ENCODE measurements around the gene HDAC1.

HDAC1 gene

DNA sequence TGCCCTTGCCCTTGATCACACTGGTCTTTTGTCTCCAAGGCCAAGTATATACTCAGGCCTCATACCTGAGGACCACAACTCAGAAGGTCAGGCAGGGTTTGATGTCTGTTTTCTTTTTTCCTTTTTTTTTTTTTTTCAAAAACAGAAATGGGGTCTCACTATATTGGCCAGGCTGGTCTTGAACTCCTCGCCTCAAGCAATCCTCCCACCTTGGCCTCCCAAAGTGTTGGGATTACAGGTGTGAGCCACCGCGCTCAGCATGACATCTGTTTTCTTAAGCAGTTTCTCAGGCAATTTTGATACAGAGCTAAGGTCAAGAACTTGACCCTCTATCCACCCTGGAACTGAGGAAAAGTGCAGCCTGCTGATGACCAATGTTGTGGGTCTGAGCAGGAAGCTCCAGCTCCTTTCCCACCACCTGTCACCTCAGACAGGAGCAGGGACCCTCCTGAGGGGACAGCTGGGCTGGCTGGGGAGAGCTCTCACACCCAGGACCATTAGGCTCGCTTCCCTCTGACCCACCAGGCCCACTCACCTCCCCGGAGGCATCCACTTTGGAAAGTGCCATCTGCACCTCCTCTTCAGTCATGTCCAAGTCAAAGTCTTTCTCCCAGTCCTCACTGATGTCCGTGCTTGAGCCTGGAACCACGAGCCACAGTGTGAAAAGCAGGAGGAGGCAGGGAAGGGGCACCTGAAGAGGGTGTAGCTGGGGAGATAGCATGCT lies 76.2 kb downstream of the HDAC1 start:
- no peak for DNase-seq (ENCODE audit: low read depth, low spot score)

DNA sequence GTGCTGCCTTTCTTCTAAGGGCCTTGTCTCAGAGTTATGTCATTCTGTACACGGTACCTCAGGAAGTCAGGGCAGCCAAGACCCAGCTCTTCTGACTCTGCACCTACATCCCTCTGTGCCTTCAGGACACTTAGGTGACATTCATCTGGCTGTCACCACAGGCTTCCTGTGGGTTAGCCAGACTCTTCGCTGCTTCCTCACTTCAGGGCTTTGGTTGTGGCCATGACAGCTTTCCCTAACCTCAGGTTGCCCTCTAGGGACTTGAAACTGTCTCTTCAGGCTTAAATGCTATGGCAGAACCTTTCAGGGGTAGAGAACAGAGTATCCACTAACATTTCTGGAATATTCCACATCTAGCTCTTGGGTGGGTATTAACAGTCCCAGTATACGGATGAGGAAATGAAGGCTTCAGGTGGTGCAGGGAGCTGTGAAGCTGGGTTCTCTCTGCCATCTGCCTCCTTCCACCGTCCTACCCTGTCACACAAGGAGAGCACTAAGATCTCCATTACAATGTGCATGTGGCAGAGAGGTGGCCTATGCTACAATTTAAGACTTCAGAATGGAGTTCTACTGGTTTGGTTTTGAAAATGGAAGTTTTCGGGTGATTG lies 80.4 kb downstream of the HDAC1 start:
- no peak for DNase-seq (ENCODE audit: low read depth, low spot score)

DNA sequence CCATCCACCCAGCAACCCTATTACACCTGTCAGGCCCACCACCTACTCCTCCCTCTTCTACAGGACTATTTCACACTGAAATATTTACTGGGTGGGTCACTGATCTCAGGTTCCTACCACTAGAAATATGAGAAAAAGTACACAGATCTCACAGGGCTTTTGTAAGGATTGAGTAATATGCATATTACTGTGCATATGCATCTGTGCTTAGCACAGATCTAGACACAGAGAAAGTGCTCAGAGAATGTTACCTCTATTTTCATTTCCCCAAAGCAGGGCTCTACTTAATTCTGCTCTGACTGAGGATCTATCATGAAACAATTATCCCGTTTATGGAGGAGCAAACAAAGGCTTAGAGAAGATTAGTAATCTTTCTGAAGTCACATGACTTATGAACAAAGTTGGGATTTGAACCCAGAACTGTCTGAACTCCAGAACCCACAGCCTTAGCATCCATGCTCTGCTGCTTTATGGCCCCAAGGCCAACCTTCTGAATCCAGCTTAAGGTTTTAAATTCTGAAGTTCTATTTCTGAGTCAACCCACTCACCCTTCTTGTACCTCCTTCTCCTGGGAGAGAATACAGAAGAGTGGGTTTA lies 82.2 kb downstream of the HDAC1 start:
- DNase-seq (ENCODE audit: low read depth, low spot score), result no peak

DNA sequence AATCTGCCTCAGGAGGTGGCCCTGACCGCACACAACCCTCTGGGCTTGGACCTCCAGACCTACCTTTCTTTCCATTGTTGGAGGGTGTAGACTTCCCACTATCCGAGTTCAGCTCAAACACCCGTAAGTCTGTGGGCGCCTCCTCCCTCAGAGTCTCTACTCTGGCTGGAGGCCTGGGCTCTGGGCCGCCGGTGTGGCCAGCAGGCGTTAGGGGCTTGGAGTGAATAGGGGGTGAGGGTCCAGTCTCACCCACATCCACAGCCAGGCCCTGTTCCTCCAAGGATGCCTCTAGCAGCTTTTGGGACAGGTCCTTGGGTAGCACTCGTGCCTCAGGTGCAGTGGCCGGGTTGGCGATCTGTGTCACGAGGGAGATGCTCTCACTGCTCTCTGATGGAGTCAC lies 84.3 kb downstream of the HDAC1 start:
- DNase-seq (ENCODE audit: low read depth, low spot score), result no peak

DNA sequence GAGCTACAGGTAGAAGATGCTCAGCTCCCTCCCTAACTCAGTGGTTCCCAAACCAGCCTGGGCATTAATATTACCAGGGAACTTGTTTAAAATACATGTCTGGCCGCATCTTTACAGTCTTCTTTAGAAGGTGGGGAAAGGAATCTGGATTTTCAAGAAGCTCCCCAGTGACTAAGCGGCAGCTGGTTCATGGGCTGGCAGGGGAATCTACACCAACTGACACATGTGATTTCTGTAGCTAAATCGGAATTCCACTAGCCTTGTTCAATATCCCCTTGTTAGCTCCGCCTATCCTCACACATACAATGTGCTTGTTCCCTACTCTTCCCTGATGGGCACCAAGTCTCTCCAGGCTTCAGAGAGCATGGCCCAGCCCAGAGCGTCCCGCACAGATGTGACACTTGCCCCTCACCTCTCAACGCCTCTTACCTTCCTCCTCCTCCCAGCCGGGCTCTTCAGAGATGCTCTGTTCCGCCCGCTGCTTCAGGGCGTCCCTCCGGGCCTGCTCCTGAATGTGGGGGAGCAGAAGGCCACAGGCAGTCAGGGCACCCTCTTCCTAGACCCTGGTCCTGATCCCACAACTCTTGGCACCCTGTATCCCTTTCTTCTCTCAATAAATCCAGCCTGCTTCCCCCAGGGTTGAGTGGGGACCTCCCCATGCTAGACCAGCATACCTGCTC lies 85.8 kb downstream of the HDAC1 start:
- DNase-seq (ENCODE audit: low read depth, low spot score), result no peak

DNA sequence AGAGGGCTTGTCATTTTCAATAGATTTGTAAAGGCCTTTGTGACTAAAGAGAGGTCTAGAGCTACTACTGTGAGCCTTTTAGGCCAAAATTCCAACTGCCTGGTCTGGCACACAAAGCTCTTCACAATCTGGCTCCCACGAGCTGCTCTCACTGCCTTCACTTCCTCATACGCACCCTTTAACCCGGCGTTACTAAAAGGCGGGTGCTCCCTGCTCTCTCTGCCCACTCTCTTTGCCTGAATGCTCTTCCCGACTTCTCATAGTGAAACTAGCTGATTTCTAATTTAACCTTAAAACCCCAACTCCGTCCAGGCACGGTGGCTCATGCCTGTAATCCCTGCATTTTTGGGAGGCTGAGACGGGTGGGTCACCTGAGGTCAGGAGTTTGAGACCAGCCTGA lies 88.2 kb downstream of the HDAC1 start:
- no peak for DNase-seq (ENCODE audit: low read depth, low spot score)

Data from ELF-1 (cell line).